Stimulated activated CD8-positive, alpha-beta memory T cell treated with anti-CD3 and anti-CD28 coated beads, Interleukin-2, amount 100 ng/mL, for 48 hours (primary cell): Measurements from ENCODE around the gene HBZ.
"Not testable (repeated sequence)": the region's sequence is repeated elsewhere in the genome, so short reads cannot be mapped to it uniquely, and the experiment has no call there.

Experiments
- DNase-seq, 2 donors: peaks; one replicate each; pipeline ENCODE4 v3.0.0-alpha.2; 2020; ENCODE audit warnings: low read depth in 2 of 2

HBZ gene

GRCh38 chr16:133716-134115, 18.7 kb upstream of the HBZ start:
- no peak for DNase-seq

- DNase-seq = peak in 1 of 2 donors; percentile 23
These were observed 14.4 kb upstream of the HBZ start for GRCh38 chr16:138049-138417.

- no peak for DNase-seq
These were observed 12.1 kb upstream of the HBZ start for GRCh38 chr16:140175-140857.

- no peak for DNase-seq
These were observed 10.0 kb upstream of the HBZ start for GRCh38 chr16:142405-142967.

GRCh38 chr16:143047-143446, 9.4 kb upstream of the HBZ start:
- DNase-seq = no peak

- no peak for DNase-seq
These were observed 9.0 kb upstream of the HBZ start for GRCh38 chr16:143456-143855.

GRCh38 chr16:144797-145252, 7.6 kb upstream of the HBZ start:
- DNase-seq = no peak

GRCh38 chr16:146646-147045, 5.8 kb upstream of the HBZ start:
- DNase-seq = no peak

- no peak for DNase-seq
These were observed 3.3 kb upstream of the HBZ start for GRCh38 chr16:149024-149660.

GRCh38 chr16:153129-153521, 681 bp downstream of the HBZ start:
- not testable (repeated sequence) for DNase-seq

GRCh38 chr16:153550-154216, 1.2 kb downstream of the HBZ start:
- not testable (repeated sequence) for DNase-seq

- no peak for DNase-seq
These were observed 2.0 kb downstream of the HBZ start for GRCh38 chr16:154217-155030.

GRCh38 chr16:155031-155398, 2.6 kb downstream of the HBZ start:
- no peak for DNase-seq

- no peak for DNase-seq
These were observed 6.8 kb downstream of the HBZ start for GRCh38 chr16:159136-159849.

- DNase-seq = not testable (repeated sequence)
These were observed 7.8 kb downstream of the HBZ start for GRCh38 chr16:160242-160641.

GRCh38 chr16:160691-161190, 8.3 kb downstream of the HBZ start:
- DNase-seq = no peak

- no peak for DNase-seq
These were observed 10.0 kb downstream of the HBZ start for GRCh38 chr16:162271-162991.

- DNase-seq = not testable (repeated sequence)
These were observed 10.7 kb downstream of the HBZ start for GRCh38 chr16:163139-163538.

GRCh38 chr16:163696-164095, 11.3 kb downstream of the HBZ start:
- DNase-seq = not testable (repeated sequence)

- not testable (repeated sequence) for DNase-seq
These were observed 11.8 kb downstream of the HBZ start for GRCh38 chr16:164134-164823.
